ENCODE results near the gene WDR91.

WDR91 gene

DNA sequence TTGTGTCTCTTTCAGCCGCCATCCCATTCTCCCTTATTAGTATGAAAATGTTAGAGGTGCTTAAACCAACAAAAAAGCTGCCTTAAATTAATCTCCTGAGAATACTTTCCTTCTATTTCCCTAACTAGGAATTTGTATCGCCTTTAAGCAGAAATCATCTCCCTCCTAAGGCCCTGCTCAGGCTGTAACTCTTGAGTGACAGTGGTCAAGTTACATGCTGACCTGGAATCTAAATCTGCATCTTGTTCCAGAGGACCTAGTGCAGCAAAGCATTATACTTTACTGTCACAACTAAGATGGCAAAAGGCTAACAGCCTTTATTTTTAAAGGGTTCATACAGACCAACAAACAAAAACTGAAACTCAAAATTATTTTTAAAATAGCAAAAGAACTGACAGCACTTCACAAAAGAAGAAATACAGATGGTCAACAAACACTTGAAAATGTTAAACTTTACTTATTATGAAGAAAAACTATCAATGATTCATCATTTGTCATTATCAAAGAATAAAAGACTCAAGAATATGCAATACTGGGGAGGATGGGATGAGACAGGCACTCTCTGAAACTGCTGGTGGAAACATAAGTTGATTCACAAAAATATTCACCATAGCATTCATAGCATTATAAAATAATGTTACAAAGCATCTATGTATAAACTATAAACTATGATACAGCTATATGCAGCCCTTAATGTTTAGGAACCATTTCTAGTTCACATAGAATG, 51.8 kb downstream of the WDR91 start:
- in situ Hi-C loops (cut with HindIII; ENCODE audit: low sequenced_read_pairs) = no loop called here
- TF ChIP-seq, protein P1, sequence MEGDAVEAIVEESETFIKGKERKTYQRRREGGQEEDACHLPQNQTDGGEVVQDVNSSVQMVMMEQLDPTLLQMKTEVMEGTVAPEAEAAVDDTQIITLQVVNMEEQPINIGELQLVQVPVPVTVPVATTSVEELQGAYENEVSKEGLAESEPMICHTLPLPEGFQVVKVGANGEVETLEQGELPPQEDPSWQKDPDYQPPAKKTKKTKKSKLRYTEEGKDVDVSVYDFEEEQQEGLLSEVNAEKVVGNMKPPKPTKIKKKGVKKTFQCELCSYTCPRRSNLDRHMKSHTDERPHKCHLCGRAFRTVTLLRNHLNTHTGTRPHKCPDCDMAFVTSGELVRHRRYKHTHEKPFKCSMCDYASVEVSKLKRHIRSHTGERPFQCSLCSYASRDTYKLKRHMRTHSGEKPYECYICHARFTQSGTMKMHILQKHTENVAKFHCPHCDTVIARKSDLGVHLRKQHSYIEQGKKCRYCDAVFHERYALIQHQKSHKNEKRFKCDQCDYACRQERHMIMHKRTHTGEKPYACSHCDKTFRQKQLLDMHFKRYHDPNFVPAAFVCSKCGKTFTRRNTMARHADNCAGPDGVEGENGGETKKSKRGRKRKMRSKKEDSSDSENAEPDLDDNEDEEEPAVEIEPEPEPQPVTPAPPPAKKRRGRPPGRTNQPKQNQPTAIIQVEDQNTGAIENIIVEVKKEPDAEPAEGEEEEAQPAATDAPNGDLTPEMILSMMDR (IDR thresholded peaks at IDR 0.05; ENCODE audit: low read depth, low read length, missing control alignments) = no peak
- no peak overlapping the region for H3K4me3 ChIP-seq (ENCODE audit: low read depth, low read length)
- no peak for DNase-seq (ENCODE audit: low read depth)

DNA sequence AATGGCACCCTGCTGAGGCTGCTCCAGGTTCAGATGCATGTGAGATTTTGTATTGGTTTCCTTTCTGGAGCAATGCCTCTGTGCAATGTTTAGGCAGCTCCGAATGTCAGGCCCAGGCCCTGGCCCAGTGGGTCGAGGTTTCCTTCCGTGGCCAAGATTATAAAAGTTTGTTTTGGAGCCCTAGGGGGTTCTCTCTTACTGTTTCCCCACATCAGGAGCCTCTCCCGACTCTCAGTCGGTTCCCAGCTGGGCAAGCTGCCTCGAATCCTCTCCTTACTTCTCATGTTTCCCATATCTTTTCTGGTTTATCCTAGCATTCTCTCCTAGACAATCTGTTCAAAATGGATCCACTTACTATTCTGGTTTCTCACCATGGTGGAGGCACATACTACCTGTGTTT, 52.5 kb downstream of the WDR91 start:
- DNase-seq (ENCODE audit: low read depth) = no peak
- TF ChIP-seq, protein P1 (IDR thresholded peaks at IDR 0.05; ENCODE audit: low read depth, low read length, missing control alignments) = no peak
- in situ Hi-C loops (cut with HindIII; ENCODE audit: low sequenced_read_pairs) = no loop called here
- no peak overlapping the region for H3K4me3 ChIP-seq (ENCODE audit: low read depth, low read length)

DNA sequence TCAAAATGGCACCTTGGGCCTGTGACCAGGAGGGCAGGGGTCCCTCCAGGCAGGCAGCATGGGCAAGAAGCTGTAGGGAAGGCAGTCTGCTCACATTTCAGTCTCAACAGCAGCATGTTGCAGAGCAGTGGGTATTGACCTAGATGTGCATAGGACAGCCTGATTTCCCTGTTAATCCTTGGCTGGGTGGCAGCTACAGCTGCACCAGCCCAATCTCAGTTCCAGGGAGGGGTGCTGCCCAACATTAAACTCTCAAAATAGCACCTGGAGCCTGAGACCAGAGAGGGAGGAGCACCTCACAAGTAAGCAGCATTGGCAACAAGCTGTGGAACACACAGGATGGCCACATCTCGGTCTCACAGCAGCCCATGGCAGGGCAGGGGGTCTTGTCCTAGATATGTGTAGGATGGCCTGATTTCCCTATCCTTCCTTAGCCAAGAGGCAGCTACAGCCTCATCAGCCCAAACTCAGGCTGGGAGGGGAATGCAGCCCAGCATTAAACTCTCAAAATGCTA, 53.1 kb downstream of the WDR91 start:
- no peak overlapping the region for H3K4me3 ChIP-seq (ENCODE audit: low read depth, low read length)
- TF ChIP-seq, protein P1 (IDR thresholded peaks at IDR 0.05; ENCODE audit: low read depth, low read length, missing control alignments) = no peak
- in situ Hi-C loops (cut with HindIII; ENCODE audit: low sequenced_read_pairs) = no loop called here
- no peak for DNase-seq (ENCODE audit: low read depth)

DNA sequence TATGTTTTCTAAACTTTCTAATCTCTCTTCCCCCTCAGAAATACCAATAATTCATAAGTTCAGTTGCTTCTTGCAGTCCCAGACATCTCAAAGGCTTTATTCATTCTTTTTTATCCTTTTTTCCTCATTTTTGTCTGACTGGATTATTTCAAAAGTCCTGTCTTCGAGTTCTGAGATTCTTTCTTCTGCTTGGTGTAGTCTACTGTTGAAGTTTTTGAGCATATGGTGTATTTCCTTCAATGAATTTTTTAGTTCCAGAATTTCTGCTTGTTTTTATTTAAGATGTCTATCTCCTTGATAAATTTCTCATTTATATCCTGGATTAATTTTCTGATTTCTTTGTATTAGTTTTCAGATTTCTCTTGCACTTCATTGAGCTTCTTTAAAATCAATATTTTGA, 55.0 kb downstream of the WDR91 start:
- no peak for DNase-seq (ENCODE audit: low read depth)
- in situ Hi-C loops (cut with HindIII; ENCODE audit: low sequenced_read_pairs) = no loop called here
- TF ChIP-seq, protein P1 (IDR thresholded peaks at IDR 0.05; ENCODE audit: low read depth, low read length, missing control alignments) = no peak
- H3K4me3 ChIP-seq (ENCODE audit: low read depth, low read length) = no peak overlapping the region

DNA sequence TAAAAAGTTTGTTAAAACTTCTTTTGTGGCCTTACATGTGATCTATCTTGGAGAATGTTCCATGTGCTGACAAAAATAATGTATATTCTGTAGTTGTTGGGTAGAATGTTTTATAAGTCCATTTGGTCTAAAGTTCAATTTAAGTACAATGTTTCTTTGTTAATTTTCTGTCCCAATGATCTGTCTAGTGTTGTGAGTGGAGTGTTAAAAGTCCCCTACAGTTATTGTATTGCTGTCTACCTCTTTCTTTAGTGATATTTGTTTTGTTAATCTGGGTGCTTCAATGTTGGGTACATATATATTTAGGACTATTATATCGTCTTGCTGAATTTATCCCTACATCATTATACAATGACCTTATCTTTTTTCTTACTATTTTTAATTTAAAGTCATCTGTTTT, 56.6 kb downstream of the WDR91 start:
- in situ Hi-C loops (cut with HindIII; ENCODE audit: low sequenced_read_pairs) = no loop called here
- DNase-seq (ENCODE audit: low read depth) = no peak
- TF ChIP-seq, protein P1 (IDR thresholded peaks at IDR 0.05; ENCODE audit: low read depth, low read length, missing control alignments) = no peak
- H3K4me3 ChIP-seq (ENCODE audit: low read depth, low read length) = no peak overlapping the region

DNA sequence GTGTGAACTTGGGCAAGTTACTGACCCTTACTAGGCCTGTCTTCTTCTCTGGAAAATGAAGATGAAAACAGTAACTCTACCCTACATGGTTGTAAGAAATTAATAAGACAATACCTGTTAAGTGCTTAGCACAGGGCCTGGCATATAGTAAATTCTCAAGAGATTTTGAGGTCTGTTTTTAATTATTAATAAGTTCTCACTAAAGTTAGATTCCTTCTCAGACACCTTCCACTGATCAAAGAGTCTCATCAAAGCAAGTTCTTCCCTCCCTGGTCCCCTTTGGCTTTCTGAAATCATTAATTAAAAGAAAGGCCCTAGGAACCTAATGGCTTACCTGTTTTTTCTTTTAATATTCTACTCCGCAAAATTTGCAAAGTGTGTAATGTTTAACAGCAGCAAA, 58.9 kb downstream of the WDR91 start:
- DNase-seq (ENCODE audit: low read depth) = no peak
- H3K4me3 ChIP-seq (ENCODE audit: low read depth, low read length) = no peak overlapping the region
- in situ Hi-C loops (cut with HindIII; ENCODE audit: low sequenced_read_pairs) = no loop called here
- TF ChIP-seq, protein P1 (IDR thresholded peaks at IDR 0.05; ENCODE audit: low read depth, low read length, missing control alignments) = no peak

Measured in astrocyte of the cerebellum (primary cell).